ENCODE results near the gene CBX8.
"Not testable (repeated sequence)": the region's sequence is repeated elsewhere in the genome, so short reads cannot be mapped to it uniquely, and the experiment has no call there.

Gene CBX8

DNA sequence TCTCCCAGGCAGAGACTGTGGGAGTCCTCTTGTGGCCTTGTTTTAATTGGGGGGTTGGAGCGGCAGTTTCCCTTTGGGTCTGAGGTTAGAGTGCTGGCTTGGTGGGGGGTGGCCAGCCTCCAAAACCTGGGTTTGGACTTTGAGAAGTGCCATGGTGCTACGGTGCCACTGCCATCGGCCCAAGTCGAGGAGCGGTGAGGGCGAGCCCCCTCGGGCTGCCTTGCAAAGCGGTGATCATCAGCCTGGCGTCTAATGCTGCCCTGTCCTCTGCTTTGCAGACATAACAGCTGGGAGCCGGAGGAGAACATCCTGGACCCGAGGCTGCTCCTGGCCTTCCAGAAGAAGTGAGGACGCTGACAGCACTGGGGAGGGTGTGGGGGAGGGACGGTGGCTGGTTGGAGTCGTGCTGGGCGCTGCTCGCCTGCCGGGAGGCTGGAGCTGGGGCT lies 17.8 kb downstream of the CBX8 start:
- no peak for DNase-seq (ENCODE audit: low read depth)

DNA sequence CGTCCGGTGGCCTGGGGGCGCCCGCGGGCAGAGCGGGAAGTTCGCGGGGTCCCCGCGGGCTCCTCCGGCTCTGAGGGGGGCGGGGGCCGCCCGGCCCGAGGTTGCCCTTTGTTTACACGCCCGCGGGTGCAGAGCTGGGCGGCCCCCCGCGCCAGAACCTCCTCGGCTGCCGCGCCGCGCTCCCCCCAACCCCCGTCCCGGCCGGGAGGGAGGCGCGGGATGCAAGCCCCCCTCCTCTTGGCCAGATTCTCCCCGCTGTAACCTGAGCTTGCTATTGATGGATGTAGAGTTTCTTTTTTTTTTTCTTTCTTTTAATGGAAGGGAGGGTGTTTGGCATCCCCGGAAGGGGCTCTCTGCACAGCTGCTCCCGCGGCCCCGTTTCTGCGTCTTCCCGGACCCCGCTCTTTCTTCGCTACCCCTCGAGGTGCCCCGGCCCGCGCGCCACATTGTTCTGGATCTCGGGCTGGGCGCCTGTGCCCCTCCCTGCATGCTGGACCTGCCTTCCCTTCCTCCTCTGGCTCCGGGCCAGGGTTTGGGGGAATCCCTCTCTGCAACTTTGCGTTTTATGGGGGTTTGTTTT lies 18.3 kb downstream of the CBX8 start:
- DNase-seq (ENCODE audit: low read depth): no peak

DNA sequence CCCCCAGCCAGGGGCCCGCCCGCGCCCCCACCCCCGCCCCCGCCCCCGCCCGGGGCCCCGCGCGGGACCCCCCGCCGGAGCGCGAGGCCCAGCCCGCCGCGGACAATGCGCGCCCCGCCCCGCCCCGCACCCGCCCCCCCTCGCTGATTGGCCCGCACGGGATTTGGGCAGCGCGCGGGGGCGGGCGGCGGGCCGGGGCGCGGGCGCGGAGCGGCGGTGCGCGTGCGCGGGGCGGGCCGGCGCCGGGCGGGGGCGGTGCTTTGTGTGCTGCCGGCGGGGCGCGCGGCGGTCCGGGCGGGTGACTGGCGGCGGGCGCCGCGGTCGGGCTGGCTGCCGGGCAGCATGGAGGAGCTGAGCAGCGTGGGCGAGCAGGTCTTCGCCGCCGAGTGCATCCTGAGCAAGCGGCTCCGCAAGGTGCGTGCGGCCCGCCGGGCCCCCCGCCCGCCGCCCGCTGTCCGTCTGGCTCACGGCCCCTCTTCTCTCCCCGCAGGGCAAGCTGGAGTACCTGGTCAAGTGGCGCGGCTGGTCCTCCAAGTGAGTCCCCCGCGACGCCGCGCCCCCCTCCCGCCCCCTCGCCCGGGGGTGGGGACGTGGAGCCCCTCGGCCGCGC lies 18.9 kb downstream of the CBX8 start, which contains the start of gene CBX2:
TSS of gene CBX2 (plus strand) at position 255 of the 610 bp plus-strand sequence. CDS start at position 343, 88 bp downstream.
- DNase-seq (ENCODE audit: low read depth): no peak

DNA sequence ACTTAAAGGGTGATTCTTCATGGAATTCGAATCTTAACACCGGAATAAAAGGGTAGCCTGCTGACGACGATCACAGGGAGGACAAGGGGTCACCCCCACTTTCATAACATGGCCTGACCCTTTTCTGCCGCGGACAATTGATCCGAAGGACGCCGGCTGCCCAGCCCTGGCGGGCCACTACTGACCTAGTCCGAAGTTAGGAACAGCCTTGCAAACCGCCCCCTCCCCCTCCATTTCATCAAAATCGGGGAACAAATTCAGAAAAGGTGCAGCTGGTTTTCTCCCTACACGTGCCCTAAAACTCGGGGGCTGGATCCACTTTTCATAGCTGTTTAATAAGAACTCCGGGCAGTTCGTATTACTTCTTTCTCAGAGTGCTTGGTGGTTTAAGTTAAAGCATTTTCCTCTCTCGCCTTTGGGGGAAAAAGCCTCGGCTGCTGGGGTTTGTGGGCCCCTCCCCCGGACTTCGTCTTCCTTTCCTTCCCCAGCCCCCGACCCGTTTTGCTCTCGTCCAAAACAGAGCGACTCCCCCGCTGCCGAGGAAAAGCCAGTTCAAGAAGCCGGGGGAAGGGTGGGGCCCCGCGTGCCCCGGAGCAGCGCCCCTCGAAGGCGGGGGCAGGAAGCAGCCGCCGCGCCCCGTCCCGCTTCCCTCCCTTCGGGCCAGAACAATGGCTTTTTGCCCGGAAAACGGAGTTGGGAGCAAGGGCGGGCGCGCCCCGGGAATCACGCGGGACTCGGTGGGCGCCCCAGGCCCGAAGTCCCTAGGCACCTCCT lies 19.6 kb downstream of the CBX8 start:
- DNase-seq (ENCODE audit: low read depth): peak; percentile 76

DNA sequence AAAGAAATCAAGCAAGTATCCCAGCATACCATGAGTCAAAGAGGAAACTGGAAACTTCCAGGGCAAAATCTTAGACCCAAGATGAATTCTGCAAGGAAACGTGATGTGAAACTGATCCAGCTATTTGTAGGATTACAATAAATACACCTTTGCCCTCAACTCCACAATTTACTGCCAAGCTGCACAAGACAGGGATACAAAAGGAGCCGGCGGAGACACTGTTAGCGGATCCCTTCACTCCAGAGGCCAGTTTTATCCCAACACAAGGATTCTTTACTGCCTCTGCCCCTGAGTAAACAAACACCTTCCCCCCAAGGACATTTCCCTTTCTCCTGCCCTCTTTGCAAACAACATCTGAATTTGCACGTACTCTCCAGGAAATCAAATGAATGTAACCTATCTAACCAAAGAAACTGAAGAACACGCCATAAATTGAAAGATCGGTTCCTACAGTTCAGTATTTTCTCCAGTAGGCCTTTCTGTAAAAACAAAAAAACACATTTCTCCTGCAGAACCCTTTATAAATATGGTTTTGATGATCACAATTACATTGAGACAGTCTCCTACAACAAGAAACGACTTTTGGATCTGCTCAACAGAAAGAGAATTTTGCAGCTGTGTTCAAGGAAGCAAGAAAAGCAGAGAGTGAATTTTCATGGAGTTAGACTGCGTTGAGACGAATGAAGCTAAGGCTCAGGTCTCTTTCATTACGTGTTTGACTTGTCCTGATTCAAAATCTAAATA lies 20.3 kb downstream of the CBX8 start:
- DNase-seq (ENCODE audit: low read depth): no peak

DNA sequence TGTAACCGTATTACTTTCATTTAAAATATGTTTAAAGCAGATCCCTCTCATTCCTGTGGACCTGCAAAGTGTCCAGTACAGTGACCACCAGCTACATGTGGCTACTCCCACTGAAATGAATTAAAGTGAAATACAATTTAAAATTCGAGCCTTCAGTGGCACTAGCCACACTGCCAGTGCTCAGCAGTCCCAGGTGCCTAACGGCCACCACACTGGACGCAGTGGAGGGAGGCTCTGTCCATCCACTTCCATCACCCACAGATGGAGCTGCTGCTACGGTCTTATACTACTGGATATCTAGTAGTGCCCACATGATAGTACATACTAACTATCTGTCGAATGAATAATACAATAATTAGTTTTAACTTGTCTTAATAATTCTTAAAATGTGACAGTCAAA lies 21.2 kb downstream of the CBX8 start:
- DNase-seq (ENCODE audit: low read depth): no peak

DNA sequence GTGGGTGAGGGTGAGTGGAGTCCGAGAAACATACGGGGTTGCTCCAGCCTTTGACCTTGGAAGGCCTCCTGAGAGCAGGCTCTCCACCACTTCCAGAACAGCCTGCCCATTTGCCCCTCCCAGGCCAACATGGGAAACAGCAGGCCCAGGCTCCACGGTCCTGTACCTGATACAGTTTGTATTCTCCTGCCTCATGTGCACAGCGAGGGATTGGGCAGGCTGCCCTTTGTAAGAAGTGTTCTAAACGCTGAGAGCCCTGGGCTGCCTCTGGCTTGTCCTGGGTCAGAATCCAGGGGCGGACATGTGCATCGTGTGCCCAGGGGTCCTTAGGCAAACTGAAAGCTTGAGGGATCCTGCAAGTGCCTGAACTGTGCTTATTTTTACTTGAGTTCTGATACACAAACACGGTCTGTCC lies 22.3 kb downstream of the CBX8 start:
- no peak for DNase-seq (ENCODE audit: low read depth)

DNA sequence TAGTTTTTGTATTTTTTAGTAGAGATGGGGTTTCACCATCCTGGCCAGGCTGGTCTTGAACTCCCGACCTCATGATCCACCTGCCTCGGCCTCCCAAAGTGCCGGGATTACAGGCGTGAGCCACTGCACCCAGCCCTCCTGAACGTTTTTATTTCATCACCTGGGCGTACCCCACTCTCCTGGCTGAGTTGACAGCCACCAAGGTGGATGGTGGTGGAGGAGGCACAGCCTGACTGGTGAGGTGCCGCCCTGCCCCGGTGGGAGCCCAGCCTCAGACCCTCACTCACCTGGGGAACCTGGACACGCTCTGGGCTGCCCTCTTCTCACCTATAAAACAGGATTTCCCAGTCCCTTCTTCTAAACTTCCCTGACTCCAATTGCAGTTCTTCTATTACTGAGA lies 24.2 kb downstream of the CBX8 start:
- not testable (repeated sequence) for DNase-seq (ENCODE audit: low read depth)

DNA sequence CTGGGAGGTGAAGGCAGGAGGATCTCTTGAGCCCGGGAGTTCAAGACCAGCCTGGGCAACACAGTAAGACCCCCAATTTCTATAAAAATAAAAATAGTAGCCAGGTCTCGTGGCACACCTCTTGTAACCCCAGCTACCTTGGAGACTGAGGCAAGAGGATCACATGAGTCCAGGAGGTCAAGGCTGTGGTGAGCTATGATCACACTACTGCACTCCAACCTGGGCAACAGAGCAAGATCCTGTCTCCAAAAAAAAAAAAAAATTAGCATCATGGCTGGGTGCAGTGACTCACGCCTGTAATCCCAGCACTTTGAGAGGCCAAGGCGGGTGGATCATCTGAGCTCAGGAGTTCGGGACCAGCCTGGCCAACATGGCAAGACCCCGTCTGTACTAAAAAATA lies 25.6 kb downstream of the CBX8 start:
- DNase-seq (ENCODE audit: low read depth): no peak

DNA sequence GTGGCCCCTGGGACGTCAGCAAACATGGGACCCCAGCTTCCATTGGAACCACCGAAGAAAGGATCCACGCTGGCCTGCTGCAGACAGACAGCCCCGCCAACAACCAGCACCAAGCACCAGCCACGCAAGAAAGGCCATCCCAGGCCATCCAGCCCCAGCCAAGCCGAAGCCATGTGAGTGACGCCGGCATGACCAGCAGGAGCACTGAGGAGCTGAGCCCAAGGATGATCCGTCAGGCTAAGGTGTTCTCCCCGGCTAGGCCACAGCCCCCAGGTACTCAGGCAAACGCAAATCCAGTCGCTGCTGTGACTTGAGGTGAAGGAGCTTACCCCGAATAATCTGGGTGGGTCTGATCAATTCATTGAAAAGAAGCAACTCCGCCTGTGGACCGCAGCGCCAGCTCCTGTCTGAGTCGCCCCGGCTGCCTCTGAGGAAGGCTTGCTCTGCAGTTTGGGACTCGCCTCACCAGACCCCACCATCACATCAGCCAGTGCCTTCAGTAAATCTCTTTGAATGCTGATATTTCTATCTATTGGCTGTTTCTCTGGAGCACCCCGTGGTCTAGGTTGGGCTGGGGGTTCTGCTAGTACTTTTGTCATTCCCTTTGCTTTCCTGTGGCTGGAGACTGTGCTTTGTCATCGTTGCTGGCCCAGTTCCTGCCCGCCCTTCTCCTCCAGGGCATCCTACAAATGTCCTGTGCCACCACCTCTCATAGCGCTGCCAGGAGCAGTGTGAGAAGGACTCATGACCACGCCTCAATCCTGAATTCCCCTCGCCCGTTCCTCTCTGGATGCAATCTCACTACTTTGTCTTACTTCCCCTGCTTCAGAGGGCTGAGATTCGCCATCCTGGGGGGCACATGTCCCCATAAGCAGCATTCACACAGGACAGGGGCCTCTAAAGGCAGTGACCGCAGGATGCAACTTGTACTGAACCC lies 27.0 kb downstream of the CBX8 start:
- DNase-seq (ENCODE audit: low read depth): no peak

DNA sequence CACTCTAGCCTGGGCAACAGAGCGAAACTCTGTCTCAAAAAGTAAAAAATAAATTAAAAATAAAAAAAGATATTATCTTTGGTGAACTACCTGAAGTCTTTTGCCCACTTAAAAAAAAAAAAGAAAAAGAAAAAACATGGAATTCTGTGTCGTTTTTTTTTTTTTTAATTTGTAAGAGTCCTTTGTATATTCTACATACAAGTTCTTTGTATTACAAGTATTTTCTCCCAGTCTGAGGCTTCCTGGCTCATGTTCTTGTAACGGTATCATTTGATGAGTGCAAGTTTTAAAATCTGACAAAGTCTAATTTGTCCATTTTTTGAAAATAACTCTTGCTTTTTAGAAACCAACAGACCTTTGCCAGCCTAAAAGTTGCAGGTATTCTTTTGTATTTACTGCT lies 31.2 kb downstream of the CBX8 start:
- no peak for DNase-seq (ENCODE audit: low read depth)

DNA sequence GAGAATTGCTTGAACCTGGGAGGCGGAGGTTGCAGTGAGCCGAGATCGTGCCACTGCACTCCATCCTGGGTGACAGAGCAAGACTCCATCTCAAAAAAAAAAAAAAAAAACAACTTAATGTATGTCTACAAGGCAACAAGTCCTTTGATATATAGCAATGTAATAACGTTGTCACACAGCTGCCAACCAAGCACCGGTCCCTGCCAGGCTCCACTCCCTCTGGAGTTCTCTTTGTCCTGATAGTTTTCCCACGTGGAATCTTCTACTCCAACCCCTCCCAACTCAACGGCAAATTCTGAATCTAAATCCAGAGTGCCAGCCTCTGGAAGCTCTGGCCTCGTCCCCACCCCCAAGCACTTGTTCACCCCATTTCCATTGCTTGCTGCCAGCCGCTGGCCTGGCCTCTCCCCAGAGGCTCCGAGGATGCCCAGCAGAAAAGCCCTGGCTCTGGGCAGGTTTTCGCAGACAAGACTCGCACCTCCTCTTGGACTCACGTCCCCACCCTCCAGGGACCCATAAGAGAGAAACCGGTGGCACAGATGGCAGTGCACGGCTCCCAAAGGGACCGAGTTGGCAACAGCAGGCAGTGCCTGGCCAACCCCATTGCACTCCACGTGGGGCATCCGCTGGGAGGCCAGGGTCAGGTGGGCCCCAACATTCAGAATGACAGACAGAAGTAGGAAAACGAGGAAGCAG lies 34.8 kb downstream of the CBX8 start:
- DNase-seq (ENCODE audit: low read depth): no peak

DNA sequence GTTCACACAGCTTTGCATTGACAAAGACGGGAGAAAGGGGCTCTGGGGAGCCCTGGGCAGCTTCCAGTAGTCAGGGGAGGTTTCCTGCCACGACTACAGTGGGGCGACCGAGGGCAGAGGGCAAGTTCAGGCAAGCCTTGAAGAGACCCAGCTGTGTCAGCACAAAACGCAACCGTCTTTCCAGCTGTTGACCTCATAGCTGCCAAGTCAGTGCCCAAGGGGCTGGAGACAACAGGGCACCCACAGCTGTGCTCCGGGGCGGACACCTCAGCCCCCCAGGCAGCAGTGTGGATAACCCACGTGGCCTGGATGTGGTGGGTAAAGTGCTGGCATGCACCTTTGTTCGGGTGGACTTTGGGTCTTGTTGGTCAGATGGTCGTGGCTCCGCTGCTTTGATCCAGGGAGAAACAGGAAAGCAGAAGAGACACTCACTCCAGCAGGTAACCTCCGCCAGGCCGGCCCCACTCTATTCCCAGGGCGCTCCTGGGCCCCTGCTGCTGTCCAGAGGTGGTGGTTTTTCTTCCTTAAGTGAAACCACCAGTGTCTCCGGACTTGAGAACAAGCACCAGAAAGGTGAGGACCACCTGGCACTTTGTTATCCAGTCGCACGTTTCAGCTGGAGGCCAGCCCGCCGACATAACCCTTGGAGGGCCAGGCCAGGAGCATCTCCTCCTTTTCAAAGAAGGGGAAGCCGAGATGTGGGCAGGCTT lies 36.5 kb downstream of the CBX8 start:
- no peak for DNase-seq (ENCODE audit: low read depth)

DNA sequence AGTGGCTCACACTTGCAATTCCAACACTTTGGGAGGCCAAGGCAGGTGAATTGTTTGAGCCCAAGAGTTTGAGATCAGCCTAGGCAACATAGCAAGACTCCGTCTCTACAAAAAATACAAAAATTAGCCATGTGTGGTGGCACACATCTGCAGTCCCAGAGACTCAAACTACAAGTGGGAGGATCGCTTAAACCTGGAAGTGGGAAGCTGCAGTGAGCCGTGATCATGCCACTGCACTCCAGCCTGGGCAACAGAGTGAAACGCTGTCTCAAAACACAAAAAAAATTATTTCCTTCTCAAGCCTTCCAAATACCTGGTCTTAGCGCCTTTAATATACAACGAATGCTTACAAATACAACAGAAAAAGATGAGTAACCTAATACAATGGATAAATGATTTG lies 38.6 kb downstream of the CBX8 start:
- no peak for DNase-seq (ENCODE audit: low read depth)

DNA sequence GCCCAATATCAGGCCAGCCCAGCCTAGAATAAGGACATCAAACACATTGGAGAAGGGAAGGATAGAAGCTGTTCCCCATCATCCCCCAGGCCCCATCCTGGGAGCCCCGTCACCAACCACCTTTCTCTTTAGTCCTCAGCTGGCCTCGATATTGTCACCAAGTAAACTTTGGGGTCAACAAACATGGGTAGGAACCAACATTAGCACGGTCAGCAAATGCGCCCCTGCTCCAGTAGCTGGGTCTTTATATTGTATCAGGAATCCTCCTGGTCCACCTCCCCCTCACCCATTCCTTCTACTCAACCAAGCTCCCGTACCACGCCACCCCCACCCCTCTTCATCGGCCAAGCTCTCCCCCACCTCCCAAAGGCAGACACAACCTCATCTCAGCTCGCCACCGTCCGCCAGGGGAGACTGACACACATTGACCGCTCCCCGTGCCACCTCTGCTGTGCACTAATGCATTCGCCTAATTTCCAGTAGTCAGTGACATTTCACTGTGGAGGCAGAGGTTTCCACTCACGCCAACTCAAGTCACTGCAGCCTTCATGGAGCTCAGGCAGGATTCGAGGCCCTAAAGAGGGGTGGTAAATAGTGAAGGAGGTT lies 39.6 kb downstream of the CBX8 start:
- no peak for DNase-seq (ENCODE audit: low read depth)

DNA sequence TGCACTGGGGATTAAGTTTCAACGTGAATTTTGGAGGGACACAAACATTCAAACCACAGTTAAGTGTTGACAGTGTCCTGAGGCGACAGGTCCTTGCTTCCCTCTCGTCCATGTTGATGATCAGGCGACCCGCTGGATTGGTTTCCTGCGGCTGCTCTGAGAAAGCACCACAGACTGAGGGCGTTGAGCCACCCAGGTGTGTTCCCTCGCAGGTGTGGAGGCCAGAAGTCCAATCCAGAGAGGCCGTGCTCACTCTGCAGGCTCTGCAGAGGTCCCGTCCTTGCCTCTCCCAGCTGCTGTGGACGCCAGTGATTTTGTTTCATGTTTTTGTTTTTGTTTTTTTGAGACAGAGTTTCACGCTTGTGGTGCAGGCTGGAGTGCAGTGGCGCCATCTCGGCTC lies 41.3 kb downstream of the CBX8 start:
- no peak for DNase-seq (ENCODE audit: low read depth)

DNA sequence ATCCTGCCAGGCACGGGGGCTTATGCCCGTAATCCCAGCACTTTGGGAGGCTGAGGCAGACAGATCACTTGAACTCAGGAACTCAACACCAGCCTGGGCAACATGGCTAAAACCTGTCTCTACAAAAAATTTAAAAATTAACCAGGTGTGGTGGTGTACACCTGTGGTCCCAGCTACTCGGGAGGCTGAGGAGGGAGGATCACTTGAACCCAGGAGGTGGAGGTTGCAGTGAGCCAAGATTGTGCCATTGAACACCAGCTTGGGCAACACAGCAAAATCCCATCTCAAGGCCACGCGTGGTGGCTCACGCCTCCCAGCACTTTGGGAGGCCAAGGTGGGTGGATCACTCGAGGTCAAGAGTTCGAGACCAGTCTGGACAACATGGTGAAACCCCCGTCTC lies 42.0 kb downstream of the CBX8 start:
- not testable (repeated sequence) for DNase-seq (ENCODE audit: low read depth)

DNA sequence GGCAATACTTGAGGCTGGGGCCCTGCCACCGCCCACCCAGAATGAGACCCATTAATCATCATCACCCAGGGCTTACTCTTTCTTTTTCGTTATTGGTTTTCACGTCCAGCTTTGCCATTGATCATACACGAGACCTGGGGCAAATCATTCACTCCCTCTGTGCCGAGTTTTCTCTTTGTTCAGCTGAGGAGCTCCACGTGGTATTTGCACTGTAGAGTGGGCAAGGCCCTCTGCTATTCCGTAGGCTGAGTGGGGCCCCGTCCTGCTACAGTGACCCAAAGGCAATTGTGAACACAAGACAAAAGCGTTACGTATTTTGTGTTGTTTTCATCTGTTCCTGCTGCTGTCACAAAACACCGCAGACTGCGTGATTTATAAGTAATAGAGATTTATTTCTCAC lies 42.5 kb downstream of the CBX8 start:
- no peak for DNase-seq (ENCODE audit: low read depth)

DNA sequence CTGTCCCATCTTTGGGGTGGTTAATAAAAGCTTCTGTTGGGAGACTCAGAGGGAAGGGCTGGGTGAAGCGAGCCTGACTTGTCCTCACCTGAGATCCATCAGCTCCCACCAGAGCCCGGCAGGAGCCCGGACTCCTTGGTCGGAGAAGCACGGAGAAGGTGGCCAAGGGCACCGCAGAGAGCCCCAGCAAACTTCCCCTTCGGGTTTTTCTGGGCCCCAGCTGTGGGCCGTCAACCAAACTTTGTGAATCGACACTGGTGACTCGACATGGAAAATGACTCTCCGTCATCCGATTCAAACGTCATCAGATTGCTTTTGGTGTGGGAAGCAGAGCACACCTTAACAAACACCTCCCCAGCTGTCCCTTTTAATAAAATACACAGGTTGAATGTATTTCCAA lies 44.7 kb downstream of the CBX8 start:
- no peak for DNase-seq (ENCODE audit: low read depth)

Data from CMK (cell line).